ENCODE results near the gene AUTS2.
"Not testable (repeated sequence)": the region's sequence is repeated elsewhere in the genome, so short reads cannot be mapped to it uniquely, and the experiment has no call there.

AUTS2 gene

DNA sequence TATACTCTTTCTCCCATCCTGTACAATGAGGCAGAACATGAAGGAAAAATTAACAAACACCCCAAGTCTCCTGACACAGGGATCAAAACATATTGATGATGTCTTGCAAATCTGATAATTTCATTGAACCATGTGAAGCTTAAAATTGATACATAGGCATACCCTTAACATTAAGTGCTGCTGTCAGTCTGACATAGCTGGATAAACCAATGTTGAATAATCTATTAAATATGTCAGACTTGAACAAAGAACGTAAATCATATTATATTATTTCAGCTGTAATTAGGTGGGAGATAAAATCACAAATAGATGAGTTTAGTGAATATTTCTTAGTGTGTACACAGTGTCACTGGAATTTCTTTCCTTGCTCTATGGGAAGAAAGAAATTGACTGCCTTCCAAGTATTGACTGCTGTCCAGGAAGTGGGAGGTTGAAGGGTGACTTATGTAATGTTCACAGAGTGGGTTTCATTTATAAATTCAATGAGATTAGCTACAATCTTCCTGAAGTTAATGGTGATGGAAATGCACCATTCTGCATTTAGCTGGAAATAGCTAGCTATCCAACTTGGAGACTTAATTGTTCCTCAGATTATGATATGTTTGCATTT is 170.8 kb downstream of the AUTS2 start:
- DNase-seq: no peak

DNA sequence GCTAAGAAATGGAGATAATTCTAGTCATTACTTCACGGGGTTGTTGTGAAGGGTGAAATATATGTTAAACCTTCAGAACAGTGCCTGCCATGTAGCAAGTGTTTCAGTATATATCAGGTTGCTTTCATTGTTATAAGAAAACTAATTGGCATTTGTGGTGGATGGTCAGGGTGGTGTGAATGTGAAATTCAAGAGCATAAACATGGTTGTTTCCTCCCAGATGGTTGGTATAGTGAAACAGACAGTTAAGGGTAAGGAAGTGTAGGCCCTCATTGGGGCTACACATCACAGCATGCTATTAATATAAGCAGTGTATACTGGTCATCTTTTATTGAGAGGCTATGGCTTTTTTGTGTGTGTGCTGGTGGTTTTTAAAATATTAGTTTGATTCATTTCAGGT is 171.6 kb downstream of the AUTS2 start:
- DNase-seq: no peak

DNA sequence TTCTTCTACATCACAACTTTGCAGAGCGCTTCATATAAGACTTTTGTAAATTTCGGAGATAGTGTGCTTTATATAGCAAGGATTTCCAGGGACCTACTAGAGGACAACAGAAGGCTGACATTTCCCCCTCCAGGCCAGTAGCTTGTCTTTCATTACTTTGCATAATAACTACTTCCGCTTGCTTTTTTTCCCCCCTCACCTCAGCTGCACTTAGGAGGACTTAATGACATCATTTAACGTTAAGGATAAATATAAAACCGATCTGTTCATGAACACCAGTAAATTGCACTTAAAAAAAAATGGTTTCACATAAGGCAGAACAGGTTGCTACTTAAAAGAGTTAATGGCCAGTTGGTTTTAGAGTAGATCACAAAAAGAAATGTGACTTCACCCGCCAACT is 172.3 kb downstream of the AUTS2 start:
- DNase-seq: no peak

DNA sequence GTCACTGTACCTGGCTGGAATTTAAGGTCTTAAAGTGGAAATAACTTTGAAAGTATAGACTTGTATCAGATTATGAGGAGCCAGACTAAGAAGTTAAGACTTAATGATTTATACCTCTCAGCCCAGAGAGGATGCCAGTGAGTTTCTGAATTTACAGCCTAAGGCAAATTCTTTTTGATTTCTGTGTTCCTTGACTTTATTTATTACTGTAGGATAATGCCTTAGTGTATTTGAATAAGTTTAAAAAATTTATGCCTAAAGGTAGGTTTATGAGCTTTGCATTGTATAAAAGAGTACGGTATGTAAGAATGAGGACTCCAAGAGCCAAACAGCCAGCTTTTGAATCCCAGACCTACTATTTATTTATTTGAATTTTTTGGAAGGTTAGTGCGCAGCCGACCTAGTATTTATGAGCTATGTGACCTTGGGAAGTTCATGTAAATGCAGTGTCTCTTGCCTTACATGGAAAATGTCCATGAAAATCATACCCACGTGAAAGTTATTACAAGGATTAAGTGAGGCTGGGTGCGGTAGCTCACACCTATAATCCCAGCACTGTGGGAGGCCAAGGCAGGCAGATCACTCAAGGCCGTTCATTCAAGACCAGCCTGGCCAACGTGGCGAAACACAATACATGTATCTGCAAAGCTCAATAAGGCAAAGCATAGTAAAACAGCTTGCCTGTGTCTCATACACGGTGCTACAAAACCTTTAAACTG is 174.6 kb downstream of the AUTS2 start:
- DNase-seq: no peak

DNA sequence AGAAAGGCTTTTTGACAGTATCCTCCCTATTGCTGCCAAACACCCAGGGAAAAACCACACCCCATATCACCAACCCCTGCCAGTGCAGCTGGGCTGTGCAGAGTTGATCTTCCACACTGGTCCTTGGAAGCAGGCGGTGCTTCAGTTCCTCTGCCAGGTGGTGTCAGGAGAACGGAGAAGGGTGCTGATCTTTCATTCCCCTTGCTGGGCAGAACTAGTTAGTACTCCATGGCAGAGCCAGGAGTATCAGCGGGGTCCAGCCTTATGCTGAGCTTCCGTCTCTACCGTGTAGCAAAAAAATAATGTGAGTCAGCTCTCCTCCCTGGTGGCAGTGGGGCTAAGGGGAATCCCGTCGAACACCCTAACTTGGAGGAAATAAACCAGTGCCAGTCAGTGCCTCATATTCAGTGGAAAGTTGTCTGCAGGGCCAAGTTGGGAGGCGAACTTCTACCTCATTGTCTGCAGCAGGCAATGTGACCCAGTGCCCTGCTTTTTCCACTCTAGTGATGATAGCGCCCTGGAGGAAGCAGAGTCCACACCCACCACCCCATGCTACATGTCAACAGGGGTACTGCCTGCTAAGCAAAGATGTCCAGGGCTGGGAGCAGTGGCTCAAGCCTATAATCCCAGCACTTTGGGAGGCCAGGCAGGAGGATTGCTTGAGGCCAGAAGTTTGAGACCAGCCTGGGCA is 175.4 kb downstream of the AUTS2 start:
- no peak for DNase-seq

DNA sequence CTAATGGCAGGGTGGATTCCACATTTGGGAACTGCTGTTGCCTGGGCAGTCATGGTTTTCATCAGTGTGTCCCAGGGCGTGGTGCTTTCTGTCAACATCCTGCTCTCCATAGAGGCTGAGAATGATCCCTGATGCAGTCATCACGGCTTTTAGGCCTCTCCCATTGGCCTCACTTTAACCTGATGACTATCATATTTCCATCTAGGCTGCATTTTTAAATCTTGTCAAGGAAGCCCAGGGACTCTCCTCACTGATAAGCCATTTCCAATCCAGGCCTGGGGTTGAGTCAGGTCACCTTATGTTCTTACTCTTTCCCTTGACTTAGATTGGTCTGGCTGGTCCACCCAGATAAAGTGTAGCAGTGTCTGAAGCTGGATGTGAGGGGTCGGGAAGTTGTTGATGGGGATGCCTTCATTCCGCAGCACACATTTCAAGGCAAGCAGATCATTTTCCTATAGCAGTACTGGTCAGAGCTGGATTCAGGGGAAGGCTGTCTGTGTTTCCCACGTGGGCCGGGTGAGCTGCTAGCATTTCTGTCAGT is 177.0 kb downstream of the AUTS2 start:
- no peak for DNase-seq

DNA sequence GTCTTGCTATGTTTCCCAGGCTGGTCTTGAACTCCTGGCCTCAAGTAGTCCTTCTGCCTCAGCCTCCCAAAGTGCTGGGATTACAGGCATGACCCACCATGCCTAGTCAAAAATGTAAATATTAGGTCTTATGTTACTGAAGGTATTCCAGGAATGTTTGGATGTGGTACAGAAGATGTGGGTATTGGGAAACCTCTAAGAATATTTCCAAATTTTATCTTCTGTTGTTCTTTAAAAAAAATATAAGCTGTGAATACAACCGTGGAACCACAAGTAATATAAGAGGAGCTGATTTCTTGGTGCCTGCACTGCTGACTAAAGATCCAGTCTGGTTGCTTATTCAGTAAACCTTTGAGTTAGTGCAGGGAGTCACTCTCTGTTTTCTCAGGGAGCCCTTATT is 178.3 kb downstream of the AUTS2 start:
- DNase-seq: no peak

DNA sequence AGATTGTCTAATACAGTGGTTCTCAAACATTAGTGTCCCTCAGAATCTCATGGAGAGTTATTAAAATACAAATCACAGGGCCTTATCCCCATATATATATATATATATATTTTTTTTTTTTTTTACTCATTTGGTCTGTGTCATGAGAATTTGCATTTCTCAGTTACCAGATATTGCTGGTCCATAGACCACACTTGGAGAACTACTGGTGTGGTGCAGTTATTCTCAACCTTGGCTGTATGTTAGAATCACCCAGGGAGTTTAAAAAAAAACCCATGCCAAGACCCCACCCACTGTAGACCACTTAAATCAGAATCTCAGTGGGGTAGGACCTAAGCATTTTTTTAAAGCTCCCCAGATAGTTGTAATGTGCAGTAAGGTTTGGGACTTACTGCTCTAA is 179.9 kb downstream of the AUTS2 start:
- no peak for DNase-seq

DNA sequence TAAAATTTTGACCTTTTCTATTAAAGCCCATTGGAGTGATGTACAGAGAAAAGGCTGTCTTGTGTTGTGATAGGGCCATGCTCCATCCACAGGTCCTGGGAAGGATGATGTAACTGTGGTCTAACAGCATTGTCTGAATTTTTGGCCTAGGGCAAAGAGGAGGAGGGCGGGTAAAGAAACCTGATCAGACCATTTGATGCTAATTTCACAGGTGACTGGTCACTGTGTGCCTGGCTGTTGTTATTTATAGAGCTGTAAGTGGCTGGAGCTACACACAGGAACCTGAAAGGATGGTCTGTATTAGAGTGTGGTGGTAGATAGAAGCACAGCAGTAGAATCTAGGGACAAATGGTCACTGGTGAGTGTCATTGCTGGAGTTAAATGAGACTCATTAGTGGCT is 182.1 kb downstream of the AUTS2 start:
- no peak for DNase-seq

DNA sequence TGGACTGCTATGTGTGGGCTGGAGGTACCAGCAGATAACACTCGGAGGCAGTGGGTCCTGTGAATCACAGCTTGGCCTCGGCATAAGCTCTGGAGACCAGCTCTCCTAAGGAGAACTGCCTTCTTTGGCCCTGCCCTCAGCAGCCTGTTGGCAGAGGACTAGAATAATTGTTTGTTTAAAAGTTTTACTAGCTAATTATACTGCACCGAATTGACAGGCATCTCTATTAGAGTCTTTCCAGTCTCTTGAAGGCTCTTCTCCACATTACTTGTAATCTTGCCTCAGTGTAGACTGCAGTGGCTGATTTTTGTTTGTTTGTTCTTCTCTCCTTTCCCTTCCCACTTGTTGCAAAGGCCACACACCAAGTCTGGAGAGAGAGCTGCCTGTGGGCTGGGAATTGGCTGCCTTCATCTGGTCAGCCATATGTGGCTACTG is 183.2 kb downstream of the AUTS2 start:
- no peak for DNase-seq

DNA sequence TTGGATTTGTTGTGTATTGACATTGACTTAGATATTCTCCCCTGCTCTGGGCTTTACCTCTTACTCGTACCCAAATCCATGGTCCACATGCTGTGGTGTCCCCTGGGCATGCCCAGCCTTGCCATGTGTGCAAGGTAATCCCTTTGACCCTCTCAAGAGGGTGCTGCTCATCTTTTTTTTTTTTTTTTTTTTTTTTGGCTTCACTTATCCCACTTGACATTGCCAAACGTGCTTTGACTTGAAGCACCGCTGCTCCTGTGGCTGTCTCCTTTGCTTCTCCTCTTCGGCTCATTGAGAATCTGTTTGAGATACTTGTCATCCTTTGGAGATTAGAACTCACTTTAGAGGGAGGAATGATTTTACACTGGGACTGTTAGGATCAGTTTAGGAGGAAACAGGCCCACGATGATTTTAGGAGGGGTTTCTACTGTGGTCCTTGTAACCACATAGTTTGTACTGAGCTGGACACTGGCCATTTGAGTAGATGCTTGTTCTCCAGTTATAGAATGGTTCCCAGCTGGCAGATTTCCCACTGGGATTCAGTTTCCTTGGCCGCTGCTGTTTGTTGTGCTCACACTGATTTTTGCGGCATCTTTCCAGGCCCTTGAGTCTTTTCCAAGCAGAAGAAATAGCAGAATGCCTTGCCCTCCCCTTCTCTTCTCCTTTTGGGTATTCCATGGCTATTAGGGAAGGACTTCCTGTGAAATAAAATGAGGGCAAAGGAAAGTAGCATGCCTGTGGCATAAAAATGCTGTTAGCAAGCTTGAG is 184.8 kb downstream of the AUTS2 start:
- no peak for DNase-seq

DNA sequence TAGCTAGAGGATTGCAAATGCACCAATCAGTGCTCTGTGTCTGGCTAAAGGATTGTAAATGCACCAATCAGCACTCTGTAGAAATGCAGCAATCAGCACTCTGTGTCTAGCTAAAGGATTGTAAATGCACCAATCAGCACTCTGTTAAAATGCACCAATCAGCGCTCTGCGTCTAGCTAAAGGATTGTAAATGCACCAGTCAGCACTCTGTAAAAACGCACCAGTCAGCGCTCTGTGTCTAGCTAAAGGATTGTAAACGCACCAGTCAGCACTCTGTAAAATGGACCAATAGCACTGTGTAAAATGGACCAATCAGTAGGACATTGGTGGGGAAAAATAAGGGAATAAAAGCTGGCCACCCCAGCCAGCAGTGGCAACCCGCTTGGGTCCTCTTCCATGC is 187.9 kb downstream of the AUTS2 start:
- not testable (repeated sequence) for DNase-seq

DNA sequence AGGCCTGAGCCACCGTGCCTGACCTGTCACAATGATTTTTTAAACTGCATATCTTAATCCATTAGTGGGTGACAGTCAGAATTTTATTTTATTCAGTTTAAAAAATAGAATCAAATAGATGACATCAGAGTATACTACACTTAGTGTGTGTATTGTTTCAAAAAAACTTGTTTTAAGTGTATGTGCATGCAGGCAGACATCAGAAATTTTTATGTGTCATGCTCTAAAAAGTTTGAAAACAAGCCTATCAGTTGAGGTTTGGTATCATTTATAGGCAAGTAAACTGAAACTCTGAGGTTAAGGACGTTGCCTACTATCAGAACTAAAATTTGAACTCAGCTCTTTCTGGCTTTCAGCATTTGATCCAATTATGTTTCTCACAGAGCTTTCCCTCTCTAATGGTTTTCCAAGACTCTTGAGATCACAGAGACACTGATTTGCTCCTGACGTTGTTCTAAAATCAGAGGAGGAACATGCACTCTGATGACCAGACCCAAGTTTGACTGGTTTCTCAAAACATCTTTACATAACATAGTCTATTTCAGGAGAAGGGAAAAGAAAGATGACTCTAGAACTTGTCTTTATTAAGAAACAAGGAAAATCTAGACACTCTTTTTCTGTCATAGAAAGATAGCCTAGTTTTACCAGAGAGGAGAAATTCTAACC is 188.6 kb downstream of the AUTS2 start:
- no peak for DNase-seq

DNA sequence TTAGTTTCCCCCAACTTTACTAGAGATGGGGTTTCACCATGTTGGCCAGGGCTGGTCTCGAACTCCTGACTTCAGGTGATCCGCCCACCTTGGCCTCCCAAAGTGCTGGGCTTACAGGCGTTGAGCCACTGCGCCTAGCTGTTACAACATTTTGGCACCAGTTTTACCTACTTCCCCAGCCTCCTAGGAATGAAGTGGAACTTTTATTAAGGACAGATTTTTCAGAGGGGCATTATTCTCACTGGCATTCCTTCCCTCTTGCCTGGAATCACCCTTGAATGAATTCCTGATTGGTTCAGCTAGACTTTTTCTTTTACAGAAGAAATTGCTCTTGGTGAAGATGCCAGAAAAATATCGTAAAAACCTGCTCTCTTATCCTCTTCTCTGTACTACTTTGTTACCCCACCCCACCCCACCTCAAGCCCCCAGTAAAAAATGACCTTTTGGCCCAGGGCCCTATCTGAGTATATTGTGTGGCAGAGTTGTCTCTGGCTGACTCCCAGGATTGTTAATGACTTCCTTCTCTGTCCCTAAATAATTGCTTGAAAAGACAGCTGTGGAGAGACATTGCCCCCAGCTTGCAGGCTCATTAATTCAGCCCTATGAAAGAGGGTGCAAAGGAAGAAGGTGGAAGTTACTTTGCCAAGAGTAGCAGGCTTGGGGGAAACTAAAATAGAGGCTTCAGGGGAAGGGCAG is 189.6 kb downstream of the AUTS2 start:
- no peak for DNase-seq

DNA sequence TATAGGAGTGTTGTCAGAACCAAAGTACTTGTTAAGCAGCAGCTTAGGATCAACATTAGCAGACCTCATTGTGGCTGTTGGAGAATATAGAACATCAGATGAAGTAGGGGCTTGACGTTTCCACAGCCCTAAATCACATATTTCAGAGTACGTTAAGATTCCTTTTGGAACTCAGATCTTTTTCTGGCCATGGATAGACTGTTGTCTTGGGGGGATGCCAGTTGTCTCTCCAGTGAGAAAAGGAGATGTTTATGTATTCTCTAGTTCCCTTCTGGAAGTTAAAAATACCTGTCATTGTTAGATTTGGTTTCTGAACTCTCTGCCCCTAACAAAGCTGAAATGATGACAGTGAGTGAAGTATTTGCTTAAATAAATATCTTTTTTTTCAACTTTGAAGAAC is 191.3 kb downstream of the AUTS2 start:
- DNase-seq: no peak

DNA sequence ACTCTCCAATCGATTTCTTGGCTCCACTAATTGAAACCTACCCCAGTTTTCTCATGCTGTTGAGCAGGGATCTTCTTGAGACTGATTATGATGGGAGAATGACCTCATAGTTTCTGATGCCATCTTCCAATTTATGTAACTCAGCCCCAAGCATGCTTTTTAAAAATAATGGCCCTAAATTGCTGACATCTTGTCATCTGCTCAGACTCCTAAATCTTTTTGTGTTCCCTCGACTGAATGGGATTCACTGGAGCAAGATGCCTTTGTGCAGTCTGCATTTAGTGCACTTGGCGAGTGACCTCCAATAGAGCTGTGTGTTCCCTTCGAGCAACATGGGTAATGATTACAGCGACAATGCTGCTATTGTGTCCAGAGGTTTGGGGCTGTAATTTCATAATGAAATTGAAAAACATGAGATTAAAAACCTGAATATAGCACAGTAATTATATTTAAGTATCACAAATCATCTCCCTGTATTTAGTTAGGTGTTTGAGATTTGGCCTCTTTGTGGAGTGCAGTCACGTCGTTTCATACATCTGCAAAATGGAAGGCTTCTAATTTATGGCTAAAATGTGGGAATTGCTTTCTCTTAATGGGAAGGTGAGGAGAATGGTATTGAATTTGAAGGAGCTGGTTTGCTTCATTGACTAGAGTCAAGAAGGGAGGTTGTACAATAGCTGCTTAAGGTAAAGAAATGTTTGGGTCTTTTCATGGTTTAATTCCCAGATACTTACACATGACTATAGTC is 192.9 kb downstream of the AUTS2 start:
- DNase-seq: no peak

DNA sequence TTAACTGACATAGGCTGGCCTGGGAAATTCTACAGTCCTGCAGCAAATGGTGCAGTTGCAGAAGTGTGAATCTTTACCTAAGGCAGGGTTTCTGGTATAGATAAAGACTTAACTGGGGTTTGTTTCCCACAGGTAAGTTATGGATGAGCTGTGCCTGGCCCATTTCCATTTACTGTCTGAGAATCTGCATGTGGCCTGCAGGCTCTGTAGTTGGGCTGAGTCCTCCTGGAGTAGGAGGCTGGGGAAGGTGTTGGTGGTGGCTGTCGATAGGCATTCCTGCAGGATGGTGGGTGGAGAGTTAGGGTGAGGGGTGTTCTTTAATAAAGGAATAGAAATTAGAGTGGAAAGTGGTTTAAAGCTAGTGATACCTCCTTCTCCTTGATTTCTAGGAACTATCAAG is 193.5 kb downstream of the AUTS2 start:
- no peak for DNase-seq

DNA sequence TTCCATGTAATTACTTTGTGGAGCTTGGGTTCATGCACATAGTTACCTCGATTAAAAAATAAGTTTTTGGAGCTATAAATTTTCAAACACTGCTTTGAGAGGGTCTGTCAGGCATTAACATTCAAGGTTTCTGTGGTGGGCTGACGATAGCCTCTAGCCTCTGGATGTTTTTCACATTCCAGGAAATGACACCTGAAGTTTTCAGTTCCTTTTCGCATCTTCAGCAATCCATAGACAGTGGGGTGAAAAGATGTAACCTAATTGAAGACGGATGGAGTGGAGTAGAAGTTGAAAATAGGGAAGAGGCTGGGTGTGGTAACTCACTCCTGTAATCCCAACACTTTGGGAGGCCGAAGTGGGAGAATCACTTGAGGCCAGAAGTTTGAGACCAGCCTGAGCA is 197.7 kb downstream of the AUTS2 start:
- DNase-seq: no peak

DNA sequence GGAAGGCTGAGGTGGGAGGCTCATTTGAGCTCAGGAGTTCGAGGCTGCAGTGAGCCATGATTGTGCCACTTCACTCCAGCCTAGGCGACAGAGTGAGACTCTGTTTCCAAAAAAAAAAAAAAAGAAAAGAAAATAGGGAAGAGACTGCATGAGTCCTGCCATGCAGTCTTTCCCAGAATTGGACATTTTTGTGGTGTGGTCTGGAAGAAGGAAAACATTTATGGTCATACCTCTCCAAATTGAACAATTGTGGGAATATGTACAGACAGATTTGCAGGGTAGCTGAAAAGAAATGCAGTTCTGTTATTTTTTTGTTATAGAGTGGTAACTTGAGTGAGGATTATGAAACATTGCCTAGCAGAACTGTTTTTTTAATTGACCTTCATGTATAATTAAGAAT is 198.1 kb downstream of the AUTS2 start:
- DNase-seq: no peak

DNA sequence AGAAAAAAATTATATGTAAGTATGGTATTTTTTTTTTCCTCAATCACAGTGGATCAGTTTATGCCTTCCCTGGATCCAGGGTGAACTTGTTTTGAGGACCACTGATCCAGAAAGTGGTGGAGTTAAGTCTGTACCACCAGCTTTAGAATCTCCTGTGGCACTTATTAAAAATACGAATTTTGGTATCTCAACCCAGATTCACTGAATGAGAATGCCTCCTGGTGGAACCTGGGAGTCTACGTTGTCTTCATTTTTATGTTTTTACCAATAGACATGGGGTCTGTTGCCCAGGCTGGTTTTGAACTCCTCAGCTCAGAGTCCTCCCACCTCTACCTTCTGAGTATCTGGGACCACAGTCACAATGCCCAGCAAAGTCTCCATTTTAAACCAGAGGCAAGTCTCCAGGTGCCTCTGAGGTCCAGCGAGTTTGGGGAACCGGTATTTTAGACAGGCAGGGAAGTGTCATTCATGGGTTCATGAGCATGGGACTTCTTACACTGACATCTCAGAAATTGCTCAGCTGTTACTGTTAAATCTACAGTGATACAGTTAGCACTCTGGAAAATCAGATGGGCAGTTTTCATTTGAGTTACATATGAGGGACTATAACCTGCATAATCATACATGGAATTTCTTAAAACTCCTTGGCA is 200.9 kb downstream of the AUTS2 start:
- DNase-seq: no peak

DNA sequence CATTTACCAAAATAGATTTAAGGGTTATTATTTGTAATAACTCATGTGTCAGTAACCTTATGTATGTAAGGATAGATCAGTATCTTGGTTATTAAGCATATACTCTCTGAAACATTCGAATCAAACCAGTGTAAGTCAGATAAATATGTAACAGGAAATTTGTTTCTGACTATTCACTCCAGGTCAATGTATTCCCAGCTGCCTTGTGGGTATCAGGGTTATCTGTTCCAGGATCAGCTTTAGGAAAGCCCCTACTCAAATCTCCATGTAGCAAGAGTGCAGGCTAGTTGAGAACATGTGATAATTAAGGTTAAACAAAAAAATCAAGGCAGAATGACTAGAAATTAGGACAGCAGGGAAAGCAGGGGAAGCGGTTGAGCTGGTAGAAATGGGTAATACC is 201.7 kb downstream of the AUTS2 start:
- no peak for DNase-seq

Measured in stimulated activated CD4-positive, alpha-beta T cell treated with anti-CD3 and anti-CD28 coated beads, Interleukin-4, amount 100 ng/mL, for 24 hours (primary cell).